HepG2 (cell line): ENCODE results near the gene CEBPZOS. TPM values are rescaled to one million over a fixed set of nuclear protein-coding genes. Genes with fewer than 3 reads are reported as not detected.
A peak's percentile ranks its signal among the peaks of the same experiment; 100 is the strongest.

Experiments used
- MAF1 ChIP-seq: sonication (generic); formaldehyde crosslinking; IDR thresholded peaks from 2 replicates; pipeline ENCODE4 v1.5.0; 2020; ENCODE audit warnings: missing genetic modification reagents, borderline replicate concordance
- NFE2 ChIP-seq: sonication (generic); formaldehyde crosslinking; IDR thresholded peaks from 2 replicates; pipeline ENCODE4 v1.4.0; 2020; ENCODE audit warnings: missing genetic modification reagents
- SOX13 ChIP-seq, 3 experiments: fragments of 450-650 bp in 1 of 3; sonication (generic) in 1 of 3; formaldehyde crosslinking in 1 of 3; IDR thresholded peaks in 2 of 3; conservative IDR thresholded peaks in 1 of 3; 2 replicates each; pipeline versions ENCODE4 v1.5.0 to v1.6.1; 2016 to 2020; ENCODE audit warnings: antibody characterized with exemption in 1 of 3, mild to moderate bottlenecking in 1 of 3, missing compliant biosample characterization in 1 of 3, missing genetic modification reagents in 1 of 3, moderate library complexity in 1 of 3
- SRSF1 ChIP-seq: fragments of 200-400 bp; formaldehyde crosslinking; optimal IDR thresholded peaks from 2 replicates; pipeline ENCODE3; 2017; ENCODE audit warnings: mild to moderate bottlenecking, low read depth, low read length, moderate library complexity
- TBX3 ChIP-seq: fragments of 450-650 bp; IDR thresholded peaks from 2 replicates; pipeline ENCODE4 v1.6.1; 2017; ENCODE audit warnings: antibody characterized with exemption, mild to moderate bottlenecking, inconsistent platforms, borderline replicate concordance
- TP53 ChIP-seq: sonication (generic); formaldehyde crosslinking; conservative IDR thresholded peaks from 2 replicates; pipeline ENCODE4 v1.4.0; 2020; ENCODE audit warnings: missing genetic modification reagents
- ZNF703 ChIP-seq: sonication (generic); formaldehyde crosslinking; IDR thresholded peaks from 2 replicates; pipeline ENCODE4 v1.5.1; 2020; ENCODE audit warnings: missing genetic modification reagents, mild to moderate bottlenecking, moderate library complexity, borderline replicate concordance
- polyA plus RNA-seq, 8 experiments: library from polyadenylated mRNA; depleted of rRNA in 3 of 8; stranded (reverse) in 7 of 8; unstranded in 1 of 8; fragments of >200 nt; fragmentation: Illumina TruSeq in 4 of 8; extraction: Trizol in 4 of 8; gene quantifications; 2 replicates each; pipeline versions ENCODE4 v1.2.1 to v1.2.3, GENCODE V29; 2011 to 2016; ENCODE audit warnings: low read depth in 4 of 8, missing spikeins in 1 of 8, mixed read lengths in 1 of 8; ENCODE audit not compliant: insufficient read depth in 1 of 8
- total RNA-seq, 5 experiments: library from RNA; depleted of rRNA; stranded (reverse); fragments of >200 nt; fragmentation: Illumina TruSeq; extraction: Trizol; gene quantifications; 2 replicates each; pipeline ENCODE4 v1.2.3, GENCODE V29; 2016; ENCODE audit warnings: low read depth in 1 of 5
- TF ChIP-seq, protein P1 (sequence below): sonication (generic); formaldehyde crosslinking; IDR thresholded peaks from 2 replicates; pipeline ENCODE4 v1.4.0; 2020; ENCODE audit warnings: missing genetic modification reagents
- TF ChIP-seq, protein P2 (sequence below): IDR thresholded peaks from 2 replicates; pipeline ENCODE4 v1.6.1; 2018; ENCODE audit warnings: missing genetic modification reagents
- TF ChIP-seq, protein P3 (sequence below): sonication (generic); formaldehyde crosslinking; IDR thresholded peaks from 2 replicates; pipeline ENCODE4 v1.4.0; 2020; ENCODE audit warnings: mild to moderate bottlenecking, missing genetic modification reagents
- TF ChIP-seq, protein P4 (sequence below): fragments of 450-650 bp; IDR thresholded peaks from 2 replicates; pipeline ENCODE4 v1.6.1; 2017
- TF ChIP-seq, protein P5 (sequence below): sonication (generic); formaldehyde crosslinking; IDR thresholded peaks from 2 replicates; pipeline ENCODE4 v1.8.1; 2022; ENCODE audit warnings: mild to moderate bottlenecking, missing genetic modification reagents
- TF ChIP-seq, protein P6 (sequence below): IDR thresholded peaks from 2 replicates; pipeline ENCODE4 v1.6.1; 2016; ENCODE audit warnings: low read depth, control low read depth

The CEBPZOS gene
- total and polyA plus RNA-seq, 2 of the 13 experiments (the other 11 are each of a cell fraction or from before 2014, with no cell fraction given): 18.6 to 44.7 TPM

DNA sequence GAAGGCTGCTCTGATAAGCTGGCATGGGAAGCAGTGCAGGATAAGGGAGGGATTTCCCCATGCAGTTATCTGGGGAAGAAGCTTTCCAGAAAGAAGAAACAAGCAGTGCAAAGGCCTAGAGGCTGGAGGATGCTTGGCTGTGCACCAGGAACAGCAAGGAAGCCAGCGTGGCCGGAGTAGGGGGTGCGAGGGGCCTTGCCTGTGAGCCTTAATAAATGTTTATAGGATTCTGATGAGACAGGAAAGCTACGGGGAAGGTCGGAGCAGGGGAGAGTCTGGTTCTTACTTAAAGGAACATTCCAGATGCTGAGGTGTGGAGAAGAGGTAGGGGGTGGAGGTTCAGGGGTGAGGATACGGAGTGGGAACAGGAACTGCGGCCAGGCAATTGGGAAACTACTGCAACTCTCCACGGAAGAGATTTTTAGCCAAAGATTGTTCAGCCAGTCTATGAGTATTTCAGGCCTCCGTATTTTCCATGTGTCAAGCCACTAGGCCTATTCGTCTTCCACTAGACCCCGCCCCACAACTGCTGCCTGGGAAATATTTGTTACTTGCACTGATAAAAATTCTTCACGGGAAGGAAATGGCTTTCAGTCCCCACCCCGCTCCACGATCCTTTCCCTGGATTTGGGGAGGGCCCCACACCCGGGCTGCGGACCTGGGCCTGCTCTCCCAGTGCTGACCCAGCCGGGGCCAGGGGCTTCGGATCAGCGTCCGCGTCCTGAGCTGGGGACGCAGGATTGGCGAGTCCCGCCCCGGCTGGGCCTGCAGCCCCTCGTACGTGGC, 40.0 kb upstream of the CEBPZOS start (continued):
- TF ChIP-seq, protein P1, sequence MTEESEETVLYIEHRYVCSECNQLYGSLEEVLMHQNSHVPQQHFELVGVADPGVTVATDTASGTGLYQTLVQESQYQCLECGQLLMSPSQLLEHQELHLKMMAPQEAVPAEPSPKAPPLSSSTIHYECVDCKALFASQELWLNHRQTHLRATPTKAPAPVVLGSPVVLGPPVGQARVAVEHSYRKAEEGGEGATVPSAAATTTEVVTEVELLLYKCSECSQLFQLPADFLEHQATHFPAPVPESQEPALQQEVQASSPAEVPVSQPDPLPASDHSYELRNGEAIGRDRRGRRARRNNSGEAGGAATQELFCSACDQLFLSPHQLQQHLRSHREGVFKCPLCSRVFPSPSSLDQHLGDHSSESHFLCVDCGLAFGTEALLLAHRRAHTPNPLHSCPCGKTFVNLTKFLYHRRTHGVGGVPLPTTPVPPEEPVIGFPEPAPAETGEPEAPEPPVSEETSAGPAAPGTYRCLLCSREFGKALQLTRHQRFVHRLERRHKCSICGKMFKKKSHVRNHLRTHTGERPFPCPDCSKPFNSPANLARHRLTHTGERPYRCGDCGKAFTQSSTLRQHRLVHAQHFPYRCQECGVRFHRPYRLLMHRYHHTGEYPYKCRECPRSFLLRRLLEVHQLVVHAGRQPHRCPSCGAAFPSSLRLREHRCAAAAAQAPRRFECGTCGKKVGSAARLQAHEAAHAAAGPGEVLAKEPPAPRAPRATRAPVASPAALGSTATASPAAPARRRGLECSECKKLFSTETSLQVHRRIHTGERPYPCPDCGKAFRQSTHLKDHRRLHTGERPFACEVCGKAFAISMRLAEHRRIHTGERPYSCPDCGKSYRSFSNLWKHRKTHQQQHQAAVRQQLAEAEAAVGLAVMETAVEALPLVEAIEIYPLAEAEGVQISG (CRISPR knock-in tag): no peak
- no peak for TF ChIP-seq SRSF1
- TF ChIP-seq, protein P2, sequence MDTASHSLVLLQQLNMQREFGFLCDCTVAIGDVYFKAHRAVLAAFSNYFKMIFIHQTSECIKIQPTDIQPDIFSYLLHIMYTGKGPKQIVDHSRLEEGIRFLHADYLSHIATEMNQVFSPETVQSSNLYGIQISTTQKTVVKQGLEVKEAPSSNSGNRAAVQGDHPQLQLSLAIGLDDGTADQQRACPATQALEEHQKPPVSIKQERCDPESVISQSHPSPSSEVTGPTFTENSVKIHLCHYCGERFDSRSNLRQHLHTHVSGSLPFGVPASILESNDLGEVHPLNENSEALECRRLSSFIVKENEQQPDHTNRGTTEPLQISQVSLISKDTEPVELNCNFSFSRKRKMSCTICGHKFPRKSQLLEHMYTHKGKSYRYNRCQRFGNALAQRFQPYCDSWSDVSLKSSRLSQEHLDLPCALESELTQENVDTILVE (CRISPR knock-in tag): no peak
- no peak for TF ChIP-seq TBX3
- TF ChIP-seq, protein P3, sequence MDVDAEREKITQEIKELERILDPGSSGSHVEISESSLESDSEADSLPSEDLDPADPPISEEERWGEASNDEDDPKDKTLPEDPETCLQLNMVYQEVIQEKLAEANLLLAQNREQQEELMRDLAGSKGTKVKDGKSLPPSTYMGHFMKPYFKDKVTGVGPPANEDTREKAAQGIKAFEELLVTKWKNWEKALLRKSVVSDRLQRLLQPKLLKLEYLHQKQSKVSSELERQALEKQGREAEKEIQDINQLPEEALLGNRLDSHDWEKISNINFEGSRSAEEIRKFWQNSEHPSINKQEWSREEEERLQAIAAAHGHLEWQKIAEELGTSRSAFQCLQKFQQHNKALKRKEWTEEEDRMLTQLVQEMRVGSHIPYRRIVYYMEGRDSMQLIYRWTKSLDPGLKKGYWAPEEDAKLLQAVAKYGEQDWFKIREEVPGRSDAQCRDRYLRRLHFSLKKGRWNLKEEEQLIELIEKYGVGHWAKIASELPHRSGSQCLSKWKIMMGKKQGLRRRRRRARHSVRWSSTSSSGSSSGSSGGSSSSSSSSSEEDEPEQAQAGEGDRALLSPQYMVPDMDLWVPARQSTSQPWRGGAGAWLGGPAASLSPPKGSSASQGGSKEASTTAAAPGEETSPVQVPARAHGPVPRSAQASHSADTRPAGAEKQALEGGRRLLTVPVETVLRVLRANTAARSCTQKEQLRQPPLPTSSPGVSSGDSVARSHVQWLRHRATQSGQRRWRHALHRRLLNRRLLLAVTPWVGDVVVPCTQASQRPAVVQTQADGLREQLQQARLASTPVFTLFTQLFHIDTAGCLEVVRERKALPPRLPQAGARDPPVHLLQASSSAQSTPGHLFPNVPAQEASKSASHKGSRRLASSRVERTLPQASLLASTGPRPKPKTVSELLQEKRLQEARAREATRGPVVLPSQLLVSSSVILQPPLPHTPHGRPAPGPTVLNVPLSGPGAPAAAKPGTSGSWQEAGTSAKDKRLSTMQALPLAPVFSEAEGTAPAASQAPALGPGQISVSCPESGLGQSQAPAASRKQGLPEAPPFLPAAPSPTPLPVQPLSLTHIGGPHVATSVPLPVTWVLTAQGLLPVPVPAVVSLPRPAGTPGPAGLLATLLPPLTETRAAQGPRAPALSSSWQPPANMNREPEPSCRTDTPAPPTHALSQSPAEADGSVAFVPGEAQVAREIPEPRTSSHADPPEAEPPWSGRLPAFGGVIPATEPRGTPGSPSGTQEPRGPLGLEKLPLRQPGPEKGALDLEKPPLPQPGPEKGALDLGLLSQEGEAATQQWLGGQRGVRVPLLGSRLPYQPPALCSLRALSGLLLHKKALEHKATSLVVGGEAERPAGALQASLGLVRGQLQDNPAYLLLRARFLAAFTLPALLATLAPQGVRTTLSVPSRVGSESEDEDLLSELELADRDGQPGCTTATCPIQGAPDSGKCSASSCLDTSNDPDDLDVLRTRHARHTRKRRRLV (CRISPR knock-in tag): no peak; the same call in 1 of the 2 replicates
- no peak for TF ChIP-seq MAF1 (CRISPR knock-in tag)
- TF ChIP-seq TP53 (CRISPR knock-in tag): 0 out of 2 replicates have a peak, but pooled peaks have one; percentile 28
- TF ChIP-seq, protein P4, sequence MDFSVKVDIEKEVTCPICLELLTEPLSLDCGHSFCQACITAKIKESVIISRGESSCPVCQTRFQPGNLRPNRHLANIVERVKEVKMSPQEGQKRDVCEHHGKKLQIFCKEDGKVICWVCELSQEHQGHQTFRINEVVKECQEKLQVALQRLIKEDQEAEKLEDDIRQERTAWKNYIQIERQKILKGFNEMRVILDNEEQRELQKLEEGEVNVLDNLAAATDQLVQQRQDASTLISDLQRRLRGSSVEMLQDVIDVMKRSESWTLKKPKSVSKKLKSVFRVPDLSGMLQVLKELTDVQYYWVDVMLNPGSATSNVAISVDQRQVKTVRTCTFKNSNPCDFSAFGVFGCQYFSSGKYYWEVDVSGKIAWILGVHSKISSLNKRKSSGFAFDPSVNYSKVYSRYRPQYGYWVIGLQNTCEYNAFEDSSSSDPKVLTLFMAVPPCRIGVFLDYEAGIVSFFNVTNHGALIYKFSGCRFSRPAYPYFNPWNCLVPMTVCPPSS: no peak
- TF ChIP-seq NFE2: no peak
- no peak for TF ChIP-seq SOX13 (IDR thresholded peaks at IDR 0.05)
- no peak; a peak in 1 of 4 replicates for TF ChIP-seq SOX13 (CRISPR knock-in tag; conservative IDR thresholded peaks at IDR 0.05 in 1 of 2, IDR thresholded peaks at IDR 0.05 in 1 of 2)
- TF ChIP-seq, protein P5, sequence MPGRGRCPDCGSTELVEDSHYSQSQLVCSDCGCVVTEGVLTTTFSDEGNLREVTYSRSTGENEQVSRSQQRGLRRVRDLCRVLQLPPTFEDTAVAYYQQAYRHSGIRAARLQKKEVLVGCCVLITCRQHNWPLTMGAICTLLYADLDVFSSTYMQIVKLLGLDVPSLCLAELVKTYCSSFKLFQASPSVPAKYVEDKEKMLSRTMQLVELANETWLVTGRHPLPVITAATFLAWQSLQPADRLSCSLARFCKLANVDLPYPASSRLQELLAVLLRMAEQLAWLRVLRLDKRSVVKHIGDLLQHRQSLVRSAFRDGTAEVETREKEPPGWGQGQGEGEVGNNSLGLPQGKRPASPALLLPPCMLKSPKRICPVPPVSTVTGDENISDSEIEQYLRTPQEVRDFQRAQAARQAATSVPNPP (CRISPR knock-in tag): no peak
- TF ChIP-seq, protein P6, sequence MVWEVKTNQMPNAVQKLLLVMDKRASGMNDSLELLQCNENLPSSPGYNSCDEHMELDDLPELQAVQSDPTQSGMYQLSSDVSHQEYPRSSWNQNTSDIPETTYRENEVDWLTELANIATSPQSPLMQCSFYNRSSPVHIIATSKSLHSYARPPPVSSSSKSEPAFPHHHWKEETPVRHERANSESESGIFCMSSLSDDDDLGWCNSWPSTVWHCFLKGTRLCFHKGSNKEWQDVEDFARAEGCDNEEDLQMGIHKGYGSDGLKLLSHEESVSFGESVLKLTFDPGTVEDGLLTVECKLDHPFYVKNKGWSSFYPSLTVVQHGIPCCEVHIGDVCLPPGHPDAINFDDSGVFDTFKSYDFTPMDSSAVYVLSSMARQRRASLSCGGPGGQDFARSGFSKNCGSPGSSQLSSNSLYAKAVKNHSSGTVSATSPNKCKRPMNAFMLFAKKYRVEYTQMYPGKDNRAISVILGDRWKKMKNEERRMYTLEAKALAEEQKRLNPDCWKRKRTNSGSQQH (CRISPR knock-in tag): no peak
- TF ChIP-seq ZNF703: no peak
